Kidney epithelial cell (primary cell): ENCODE results near the gene AP1S3. TPM values are rescaled to one million over a fixed set of nuclear protein-coding genes. Genes with fewer than 3 reads are reported as not detected.
"Not testable (repeated sequence)": the region's sequence is repeated elsewhere in the genome, so short reads cannot be mapped to it uniquely, and the experiment has no call there.

Source experiments
- DNase-seq: peaks from one replicate; pipeline ENCODE4 v3.0.0-alpha.2; 2010; ENCODE audit warnings: low read depth
- H3K27me3 ChIP-seq: 2 replicates; pipeline ENCODE4 v1.6.0; 2011; ENCODE audit warnings: low read length; ENCODE audit not compliant: control insufficient read depth, insufficient read depth
- H3K36me3 ChIP-seq: 2 replicates; pipeline ENCODE4 v1.5.1; 2011; ENCODE audit warnings: low read length; ENCODE audit not compliant: control insufficient read depth, insufficient read depth
- H3K4me3 ChIP-seq: 2 replicates; pipeline ENCODE4 v1.5.1; 2011; ENCODE audit warnings: low read depth, mild to moderate bottlenecking, control low read depth, low read length
- CTCF ChIP-seq: IDR thresholded peaks from 2 replicates; pipeline ENCODE4 v1.5.1; 2011; ENCODE audit warnings: mild to moderate bottlenecking, moderate library complexity, low read length, control low read depth, inconsistent platforms; ENCODE audit not compliant: insufficient read depth, poor library complexity, severe bottlenecking
- total RNA-seq: library from RNA; depleted of rRNA; stranded (reverse); fragments of >200 nt; gene quantifications from 2 replicates; pipeline ENCODE4 v1.2.3, GENCODE V29; 2015

AP1S3 gene
- total RNA-seq, 1 donor from 2014 or later = 22.4 TPM

- no peak overlapping the region for H3K4me3 ChIP-seq
- no peaks in the 10 kb centered on the region for H3K27me3 ChIP-seq
- no peak for TF ChIP-seq CTCF
- H3K36me3 ChIP-seq = peaks cover 3% of the 10 kb centered on the region
- no peak for DNase-seq
Observed at GRCh38 chr2:223877721-223878410, 40.5 kb upstream of the AP1S3 start.

DNA sequence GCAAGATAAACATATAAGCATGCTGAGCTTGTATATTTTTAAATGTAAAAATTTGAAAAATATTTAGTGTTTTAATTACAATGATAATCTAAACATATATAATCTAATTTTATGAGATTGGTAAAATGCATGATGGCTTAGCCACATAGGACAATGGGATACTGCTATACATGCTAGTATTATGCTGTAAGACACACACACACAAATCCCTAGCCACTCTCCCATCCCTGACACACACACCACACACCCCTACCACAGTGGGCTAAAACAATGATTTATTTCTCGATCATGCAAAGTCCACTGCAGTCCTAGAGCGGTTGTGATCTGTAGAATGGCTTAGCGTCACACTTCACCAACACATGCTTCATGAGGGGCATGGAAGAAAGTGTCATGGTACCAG lies 36.3 kb upstream of the AP1S3 start:
- no peak for DNase-seq
- H3K27me3 ChIP-seq = no peaks in the 10 kb centered on the region
- H3K4me3 ChIP-seq = no peak overlapping the region
- no peak for TF ChIP-seq CTCF
- H3K36me3 ChIP-seq = peaks cover 3% of the 10 kb centered on the region

GRCh38 chr2:223872772-223873171 lies 35.4 kb upstream of the AP1S3 start:
- not testable (repeated sequence) for H3K36me3 ChIP-seq, H3K27me3 ChIP-seq, H3K4me3 ChIP-seq, DNase-seq

DNA sequence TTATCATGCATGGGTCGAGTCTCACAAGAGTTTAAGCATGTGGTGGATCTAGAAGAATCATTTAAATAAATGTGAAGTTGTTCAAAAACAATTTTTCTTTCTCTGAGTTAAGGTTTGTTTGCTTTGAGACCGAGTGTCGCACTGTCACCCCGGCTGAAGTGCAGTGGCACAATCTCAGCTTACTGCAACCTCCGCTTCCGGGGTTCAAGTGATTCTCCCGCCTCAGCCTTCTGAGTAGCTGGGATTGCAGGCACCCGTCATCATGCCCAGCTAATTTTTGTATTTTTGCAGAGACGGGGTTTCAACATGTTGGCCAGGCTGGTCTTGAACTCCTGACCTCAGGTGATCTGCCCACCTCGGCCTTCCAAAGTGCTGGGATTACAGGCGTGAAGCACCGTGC lies 34.3 kb upstream of the AP1S3 start:
- H3K27me3 ChIP-seq, H3K36me3 ChIP-seq, H3K4me3 ChIP-seq, DNase-seq: not testable (repeated sequence)

DNA sequence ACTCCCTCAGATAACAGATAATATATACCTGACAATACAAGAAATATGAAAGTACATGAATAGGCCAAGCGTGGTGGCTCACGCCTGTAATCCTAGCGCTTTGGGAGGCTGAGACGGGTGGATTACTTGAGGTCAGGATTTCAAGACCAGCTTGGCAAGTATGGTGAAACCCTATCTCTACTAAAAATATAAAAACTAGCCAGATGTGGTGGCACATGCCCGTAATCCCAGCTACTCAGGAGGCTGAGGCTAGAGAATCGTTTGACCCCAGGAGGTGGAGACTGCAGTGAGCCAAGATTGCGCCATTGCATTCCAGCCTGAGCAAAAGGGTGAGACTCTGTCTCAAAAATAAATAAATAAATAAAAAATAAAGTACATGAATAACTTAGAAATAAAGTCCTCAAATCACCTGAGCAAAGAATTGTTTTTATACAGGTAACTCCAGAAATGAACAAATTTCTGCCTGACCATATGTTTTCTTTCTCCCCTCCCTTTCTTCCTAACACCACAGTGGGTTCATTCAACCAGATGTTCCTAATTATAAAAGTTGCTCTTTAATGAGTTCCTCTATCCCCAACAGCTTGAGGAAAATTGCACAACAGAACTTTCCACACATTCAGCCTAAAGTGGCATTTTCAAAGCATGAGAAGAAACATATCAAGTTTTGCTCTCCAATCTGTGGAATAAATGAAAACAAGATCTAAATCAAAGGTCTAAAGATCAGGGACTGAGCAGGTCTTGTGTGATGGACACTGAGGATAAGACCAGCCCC lies 33.6 kb upstream of the AP1S3 start:
- Histone ChIP-seq H3K4me3 (no peak overlapping the region), H3K27me3 (no peaks in the 10 kb centered on the region), H3K36me3 (peaks cover 1% of the 10 kb centered on the region)
- DNase-seq = no peak
- no peak for TF ChIP-seq CTCF

DNA sequence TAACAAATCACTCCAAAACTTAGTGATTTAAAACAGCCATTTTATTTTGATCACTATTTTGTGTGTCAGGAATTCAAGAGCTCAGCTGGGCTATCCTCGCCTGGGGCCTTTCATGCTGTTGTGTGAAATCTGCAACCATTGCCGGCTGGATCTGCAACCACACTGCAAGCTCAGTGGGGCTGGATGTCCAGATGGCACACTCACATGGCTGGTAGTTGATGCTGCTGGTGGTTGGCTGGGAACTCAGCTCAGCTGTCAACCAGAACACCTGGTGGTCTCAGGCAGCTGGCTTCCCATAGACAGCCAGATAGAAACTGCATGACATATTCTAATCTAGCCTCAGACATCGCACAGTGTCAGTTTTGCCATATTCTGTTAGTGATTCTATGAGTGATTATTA lies 30.6 kb upstream of the AP1S3 start:
- no peak for DNase-seq
- Histone ChIP-seq H3K27me3 (no peaks in the 10 kb centered on the region), H3K4me3 (no peak overlapping the region), H3K36me3 (no peaks in the 10 kb centered on the region)
- no peak for TF ChIP-seq CTCF
